ENCODE results near the gene OR52E1. TPM values are rescaled to one million over a fixed set of nuclear protein-coding genes. Genes with fewer than 3 reads are reported as not detected.
"Not testable (repeated sequence)": the region's sequence is repeated elsewhere in the genome, so short reads cannot be mapped to it uniquely, and the experiment has no call there.

The OR52E1 gene
- total and polyA plus RNA-seq, 4 experiments from 2014 or later = not detected

DNA sequence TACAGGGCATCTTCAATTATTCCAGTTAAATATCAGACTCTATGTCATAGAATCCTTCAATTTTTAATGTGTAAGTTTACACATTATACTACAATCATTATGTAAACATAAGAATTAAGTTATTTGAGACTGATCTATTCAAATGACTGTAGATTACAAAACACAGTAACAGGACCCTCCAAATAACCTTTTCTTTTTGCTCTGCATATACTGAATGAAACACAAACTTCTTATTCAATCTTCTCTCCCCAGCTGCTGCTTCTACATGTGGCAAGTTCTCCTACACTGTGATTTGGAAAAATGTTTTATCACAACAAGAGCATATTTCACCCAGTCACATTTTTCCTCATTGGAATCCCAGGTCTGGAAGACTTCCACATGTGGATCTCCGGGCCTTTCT, 23.1 kb upstream of the OR52E1 start, which contains the start of gene OR52J3:
OR52J3 (plus strand) TSS at position 301 of the 400 bp plus-strand sequence; CDS start at position 301, 0 bp downstream.
- Mint-ChIP-seq H3K9me3 (peaks cover 0 to 5% (median 0%) of the 10 kb centered on the region in 8 donors), H3K4me3 (no peak within 1 kb of the TSS), H3K4me1 (no peaks in the 10 kb centered on the region), H3K27me3 (no peaks in the 10 kb centered on the region), H3K27ac (no peak within 1 kb of the TSS), H3K36me3 (no peaks in the 10 kb centered on the region)
- POLR2A ChIA-PET (ENCODE audit: partially characterized antibody) = no interaction called here
- Histone ChIP-seq H3K4me3 (ENCODE audit: low read length in 2 of 2) (no peak within 1 kb of the TSS), H3K27me3 (ENCODE audit: insufficient read depth, low read length) (no peaks in the 10 kb centered on the region), H3K36me3 (ENCODE audit: insufficient read depth, low read length) (no peaks in the 10 kb centered on the region), H3K4me1 (ENCODE audit: insufficient read depth, low read length) (no peaks in the 10 kb centered on the region), H3K9me3 (ENCODE audit: control insufficient read depth in 1 of 2, low read length in 2 of 2) (no peaks in the 10 kb centered on the region), H3K27ac (ENCODE audit: low read depth, low read length) (no peak within 1 kb of the TSS)
- intact Hi-C loops (cut with micrococcal nuclease) = no loop called here
- CTCF ChIA-PET (ENCODE audit: partially characterized antibody) = no interaction called here
- DNase-seq = no peak

DNA sequence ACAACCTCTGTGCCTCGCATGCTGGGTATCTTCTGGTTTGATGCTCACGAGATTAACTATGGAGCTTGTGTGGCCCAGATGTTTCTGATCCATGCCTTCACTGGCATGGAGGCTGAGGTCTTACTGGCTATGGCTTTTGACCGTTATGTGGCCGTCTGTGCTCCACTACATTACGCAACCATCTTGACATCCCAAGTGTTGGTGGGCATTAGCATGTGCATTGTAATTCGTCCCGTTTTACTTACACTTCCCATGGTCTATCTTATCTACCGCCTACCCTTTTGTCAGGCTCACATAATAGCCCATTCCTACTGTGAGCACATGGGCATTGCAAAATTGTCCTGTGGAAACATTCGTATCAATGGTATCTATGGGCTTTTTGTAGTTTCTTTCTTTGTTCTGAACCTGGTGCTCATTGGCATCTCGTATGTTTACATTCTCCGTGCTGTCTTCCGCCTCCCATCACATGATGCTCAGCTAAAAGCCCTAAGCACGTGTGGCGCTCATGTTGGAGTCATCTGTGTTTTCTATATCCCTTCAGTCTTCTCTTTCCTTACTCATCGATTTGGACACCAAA, 22.5 kb upstream of the OR52E1 start:
- Histone ChIP-seq H3K9me3 (ENCODE audit: control insufficient read depth in 1 of 2, low read length in 2 of 2) (no peaks in the 10 kb centered on the region), H3K36me3 (ENCODE audit: insufficient read depth, low read length) (no peaks in the 10 kb centered on the region), H3K27me3 (ENCODE audit: insufficient read depth, low read length) (no peaks in the 10 kb centered on the region), H3K27ac (ENCODE audit: low read depth, low read length) (no peak overlapping the region), H3K4me1 (ENCODE audit: insufficient read depth, low read length) (no peaks in the 10 kb centered on the region), H3K4me3 (ENCODE audit: low read length in 2 of 2) (no peak overlapping the region)
- Mint-ChIP-seq H3K4me3 (no peak overlapping the region), H3K4me1 (no peaks in the 10 kb centered on the region), H3K36me3 (no peaks in the 10 kb centered on the region), H3K27me3 (no peaks in the 10 kb centered on the region), H3K9me3 (peaks cover 0 to 5% (median 0%) of the 10 kb centered on the region in 8 donors), H3K27ac (no peak overlapping the region)
- peak in 1 of 5 donors; percentile 35 for DNase-seq
- intact Hi-C loops (cut with micrococcal nuclease) = no loop called here
- ChIA-PET CTCF (ENCODE audit: partially characterized antibody) (no interaction called here), POLR2A (ENCODE audit: partially characterized antibody) (no interaction called here)

DNA sequence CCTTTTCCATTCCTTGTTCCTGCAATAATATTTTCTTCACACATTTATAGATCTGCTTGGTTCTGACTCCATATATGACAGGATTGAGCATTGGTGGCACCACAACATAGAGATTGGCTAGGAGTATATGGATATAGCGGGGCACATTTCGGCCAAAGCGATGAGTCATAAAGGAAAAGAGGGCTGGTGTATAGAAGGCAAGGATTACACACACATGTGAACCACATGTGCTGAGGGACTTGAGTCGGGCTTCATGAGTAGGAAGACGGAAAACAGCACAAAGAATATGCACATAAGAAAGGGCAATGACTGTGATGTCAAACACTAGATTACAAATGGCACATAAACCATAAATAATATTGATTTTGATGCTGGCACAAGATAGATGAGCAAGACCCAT, 10.7 kb upstream of the OR52E1 start:
- H3K36me3 Mint-ChIP-seq; H3K9me3 Mint-ChIP-seq; H3K27ac ChIP-seq (ENCODE audit: low read depth, low read length); H3K4me3 Mint-ChIP-seq; H3K4me3 ChIP-seq (ENCODE audit: low read length in 2 of 2); H3K36me3 ChIP-seq (ENCODE audit: insufficient read depth, low read length); H3K27me3 ChIP-seq (ENCODE audit: insufficient read depth, low read length); DNase-seq; H3K27me3 Mint-ChIP-seq; H3K9me3 ChIP-seq (ENCODE audit: control insufficient read depth in 1 of 2, low read length in 2 of 2); intact Hi-C loops (cut with micrococcal nuclease); H3K4me1 Mint-ChIP-seq; H3K4me1 ChIP-seq (ENCODE audit: insufficient read depth, low read length); H3K27ac Mint-ChIP-seq; CTCF ChIA-PET (ENCODE audit: partially characterized antibody); POLR2A ChIA-PET (ENCODE audit: partially characterized antibody): not testable (repeated sequence)

DNA sequence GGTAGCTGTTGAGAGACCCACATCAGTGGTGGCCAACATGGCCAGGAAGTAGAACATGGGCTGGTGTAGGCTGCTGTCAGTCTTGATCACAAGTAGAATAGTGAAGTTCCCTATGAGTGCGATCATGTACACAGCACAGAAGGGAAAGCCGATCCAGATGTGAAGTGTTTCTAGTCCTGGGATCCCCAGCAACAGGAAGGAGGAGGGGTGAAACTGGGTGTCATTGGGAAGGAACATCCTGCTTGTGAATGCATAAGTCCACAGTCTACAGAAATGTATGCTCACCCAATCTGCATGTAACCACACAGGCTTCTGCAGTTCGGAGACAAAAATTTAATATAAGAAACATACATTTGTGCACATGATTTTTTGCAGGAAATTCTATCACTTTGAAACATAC, 10.0 kb upstream of the OR52E1 start, which contains the start of gene OR52E2:
OR52E2 (minus strand) TSS at position 237 of the 400 bp plus-strand sequence; CDS start at position 237, 0 bp downstream.
- H3K27me3 ChIP-seq (ENCODE audit: insufficient read depth, low read length) = no peaks in the 10 kb centered on the region
- H3K36me3 Mint-ChIP-seq = no peaks in the 10 kb centered on the region
- H3K4me3 ChIP-seq (ENCODE audit: low read length in 2 of 2) = no peak within 1 kb of the TSS
- intact Hi-C loops (cut with micrococcal nuclease) = no loop called here
- ChIA-PET CTCF (ENCODE audit: partially characterized antibody) (no interaction called here), POLR2A (ENCODE audit: partially characterized antibody) (no interaction called here)
- no peak within 1 kb of the TSS for H3K27ac ChIP-seq (ENCODE audit: low read depth, low read length)
- no peaks in the 10 kb centered on the region for H3K4me1 ChIP-seq (ENCODE audit: insufficient read depth, low read length)
- no peak for DNase-seq
- no peak within 1 kb of the TSS for H3K27ac Mint-ChIP-seq
- H3K36me3 ChIP-seq (ENCODE audit: insufficient read depth, low read length) = no peaks in the 10 kb centered on the region
- no peaks in the 10 kb centered on the region for H3K4me1 Mint-ChIP-seq
- H3K4me3 Mint-ChIP-seq = no peak within 1 kb of the TSS
- peaks cover 0 to 7% (median 0%) of the 10 kb centered on the region in 8 donors for H3K9me3 Mint-ChIP-seq
- no peaks in the 10 kb centered on the region for H3K27me3 Mint-ChIP-seq
- H3K9me3 ChIP-seq (ENCODE audit: control insufficient read depth in 1 of 2, low read length in 2 of 2) = no peaks in the 10 kb centered on the region

DNA sequence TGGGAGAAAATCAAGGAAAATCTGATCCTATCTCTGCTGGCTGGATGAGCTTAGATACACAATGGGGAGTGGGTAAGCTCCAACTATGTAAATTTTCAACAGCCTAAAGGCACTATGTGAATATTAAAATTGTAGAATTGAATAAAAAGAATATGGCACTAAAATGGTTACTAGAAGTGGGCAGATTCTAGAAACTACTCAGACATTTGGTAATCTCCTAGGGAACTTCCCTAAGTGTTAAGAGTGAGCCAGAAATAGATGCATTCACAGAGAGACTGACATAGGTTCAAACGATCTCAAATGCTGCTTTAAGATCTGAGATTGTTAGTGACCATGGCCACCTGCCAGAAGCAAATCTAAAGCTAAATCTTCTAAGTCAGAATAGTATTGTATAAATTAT, 4.3 kb upstream of the OR52E1 start:
- CTCF ChIA-PET (ENCODE audit: partially characterized antibody) = no interaction called here
- Mint-ChIP-seq H3K27me3 (no peaks in the 10 kb centered on the region), H3K4me3 (no peak overlapping the region), H3K27ac (no peak overlapping the region), H3K9me3 (no peaks in the 10 kb centered on the region), H3K4me1 (no peaks in the 10 kb centered on the region), H3K36me3 (no peaks in the 10 kb centered on the region)
- POLR2A ChIA-PET (ENCODE audit: partially characterized antibody) = no interaction called here
- Histone ChIP-seq H3K4me1 (ENCODE audit: insufficient read depth, low read length) (no peaks in the 10 kb centered on the region), H3K27me3 (ENCODE audit: insufficient read depth, low read length) (no peaks in the 10 kb centered on the region), H3K4me3 (ENCODE audit: low read length in 2 of 2) (no peak overlapping the region), H3K9me3 (ENCODE audit: control insufficient read depth in 1 of 2, low read length in 2 of 2) (no peaks in the 10 kb centered on the region), H3K36me3 (ENCODE audit: insufficient read depth, low read length) (no peaks in the 10 kb centered on the region), H3K27ac (ENCODE audit: low read depth, low read length) (no peak overlapping the region)
- no peak for DNase-seq
- intact Hi-C loops (cut with micrococcal nuclease) = no loop called here

DNA sequence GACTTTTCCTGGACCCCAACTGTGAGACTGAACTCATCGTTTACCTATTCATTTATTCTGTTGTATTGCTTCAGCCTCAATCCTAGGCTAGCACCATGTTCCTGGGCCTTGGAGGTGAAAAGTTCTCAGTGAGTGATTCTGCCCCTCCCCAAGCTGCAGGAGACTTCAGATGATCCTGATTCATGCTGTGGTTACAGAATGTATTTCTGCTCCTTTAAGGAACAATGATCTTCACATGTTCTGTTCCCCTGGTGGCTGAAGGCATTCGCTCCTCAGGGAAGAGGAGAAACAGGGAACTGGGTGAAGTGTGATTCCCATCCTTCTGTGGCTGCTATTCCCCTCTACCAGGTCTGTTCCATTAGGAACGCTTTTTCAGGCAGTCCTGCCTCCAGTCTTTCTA, 2.4 kb downstream of the OR52E1 start:
- Histone ChIP-seq H3K27ac (ENCODE audit: low read depth, low read length) (no peak overlapping the region), H3K4me1 (ENCODE audit: insufficient read depth, low read length) (no peaks in the 10 kb centered on the region), H3K27me3 (ENCODE audit: insufficient read depth, low read length) (no peaks in the 10 kb centered on the region), H3K4me3 (ENCODE audit: low read length in 2 of 2) (no peak overlapping the region), H3K9me3 (ENCODE audit: control insufficient read depth in 1 of 2, low read length in 2 of 2) (no peaks in the 10 kb centered on the region), H3K36me3 (ENCODE audit: insufficient read depth, low read length) (no peaks in the 10 kb centered on the region)
- POLR2A ChIA-PET (ENCODE audit: partially characterized antibody) = no interaction called here
- Mint-ChIP-seq H3K4me1 (no peaks in the 10 kb centered on the region), H3K27ac (no peak overlapping the region), H3K4me3 (no peak overlapping the region), H3K9me3 (no peaks in the 10 kb centered on the region), H3K27me3 (peaks cover 1 to 2% of the 10 kb centered on the region in 2 donors), H3K36me3 (no peaks in the 10 kb centered on the region)
- no peak for DNase-seq
- intact Hi-C loops (cut with micrococcal nuclease) = no loop called here
- CTCF ChIA-PET (ENCODE audit: partially characterized antibody) = no interaction called here

DNA sequence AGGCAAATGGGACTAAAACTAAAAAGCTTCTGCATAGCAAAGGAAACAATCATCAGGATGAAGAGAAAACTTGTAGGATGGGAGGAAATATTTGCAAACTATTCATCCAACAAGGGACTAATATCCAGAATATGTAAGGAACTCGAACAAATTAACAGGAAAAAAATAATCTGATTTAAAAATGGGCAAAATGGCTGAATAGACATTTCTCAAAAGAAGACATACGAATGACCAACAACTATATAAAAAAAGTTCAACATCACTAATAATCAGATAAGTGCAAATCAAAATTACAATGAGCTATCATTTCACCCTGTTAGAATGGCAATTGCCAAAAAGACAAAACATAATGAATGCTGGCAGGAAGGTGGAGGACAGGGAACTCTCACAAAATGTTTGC, 12.0 kb downstream of the OR52E1 start:
- intact Hi-C loops (cut with micrococcal nuclease) = no loop called here
- H3K4me3 Mint-ChIP-seq = no peak overlapping the region

DNA sequence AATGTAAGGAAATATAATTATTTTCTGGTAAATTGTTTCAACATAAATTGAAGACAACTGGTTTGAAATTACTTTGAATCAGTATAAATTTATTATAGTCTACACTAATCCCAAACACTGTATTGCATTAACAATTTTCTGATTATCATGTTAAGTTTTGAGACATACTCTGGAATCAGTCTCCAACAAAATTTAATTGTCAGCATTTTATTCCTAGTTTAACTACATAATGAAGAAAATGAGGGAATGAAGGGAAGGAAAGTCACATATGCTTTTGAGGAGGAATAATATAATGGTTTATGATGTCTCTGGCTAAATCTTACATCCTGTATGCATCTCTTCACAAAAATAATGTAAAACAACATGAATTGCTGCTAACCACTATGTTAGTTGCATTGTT, 14.2 kb downstream of the OR52E1 start:
- no peak for DNase-seq
- H3K4me1 ChIP-seq (ENCODE audit: insufficient read depth, low read length) = no peaks in the 10 kb centered on the region
- Mint-ChIP-seq H3K27me3 (peaks cover 0 to 2% of the 10 kb centered on the region in 2 donors), H3K27ac (no peak overlapping the region), H3K4me3 (no peak overlapping the region), H3K4me1 (no peaks in the 10 kb centered on the region), H3K9me3 (no peaks in the 10 kb centered on the region), H3K36me3 (no peaks in the 10 kb centered on the region)
- H3K27ac ChIP-seq (ENCODE audit: low read depth, low read length) = no peak overlapping the region
- no peaks in the 10 kb centered on the region for H3K36me3 ChIP-seq (ENCODE audit: insufficient read depth, low read length)
- H3K27me3 ChIP-seq (ENCODE audit: insufficient read depth, low read length) = no peaks in the 10 kb centered on the region
- H3K4me3 ChIP-seq (ENCODE audit: low read length in 2 of 2) = no peak overlapping the region
- H3K9me3 ChIP-seq (ENCODE audit: control insufficient read depth in 1 of 2, low read length in 2 of 2) = no peaks in the 10 kb centered on the region
- intact Hi-C loops (cut with micrococcal nuclease) = no loop called here
- ChIA-PET CTCF (ENCODE audit: partially characterized antibody) (no interaction called here), POLR2A (ENCODE audit: partially characterized antibody) (no interaction called here)

More for the DNA sequence above, 12.0 kb downstream of the OR52E1 start:
- peaks cover 0 to 2% of the 10 kb centered on the region in 2 donors for H3K27me3 Mint-ChIP-seq
- H3K36me3 Mint-ChIP-seq = no peaks in the 10 kb centered on the region
- Histone ChIP-seq H3K36me3 (ENCODE audit: insufficient read depth, low read length) (no peaks in the 10 kb centered on the region), H3K4me1 (ENCODE audit: insufficient read depth, low read length) (no peaks in the 10 kb centered on the region), H3K27ac (ENCODE audit: low read depth, low read length) (no peak overlapping the region), H3K27me3 (ENCODE audit: insufficient read depth, low read length) (no peaks in the 10 kb centered on the region), H3K4me3 (ENCODE audit: low read length in 2 of 2) (no peak overlapping the region), H3K9me3 (ENCODE audit: control insufficient read depth in 1 of 2, low read length in 2 of 2) (no peaks in the 10 kb centered on the region)
- H3K27ac Mint-ChIP-seq = no peak overlapping the region
- ChIA-PET CTCF (ENCODE audit: partially characterized antibody) (no interaction called here), POLR2A (ENCODE audit: partially characterized antibody) (no interaction called here)
- no peaks in the 10 kb centered on the region for H3K9me3 Mint-ChIP-seq
- H3K4me1 Mint-ChIP-seq = no peaks in the 10 kb centered on the region
- no peak for DNase-seq
